DMS153 (cell line): ENCODE measurements around the gene THSD7A.
A peak's percentile ranks its signal among the peaks of the same experiment; 100 is the strongest.

ENCODE experiments used
- DNase-seq: peaks from one replicate; lab custom pipeline; 2025; lab: John Stamatoyannopoulos, UW

THSD7A gene

GRCh38 chr7:11703829-11704228, 128.2 kb downstream of the THSD7A start:
- DNase-seq, result no peak

DNA sequence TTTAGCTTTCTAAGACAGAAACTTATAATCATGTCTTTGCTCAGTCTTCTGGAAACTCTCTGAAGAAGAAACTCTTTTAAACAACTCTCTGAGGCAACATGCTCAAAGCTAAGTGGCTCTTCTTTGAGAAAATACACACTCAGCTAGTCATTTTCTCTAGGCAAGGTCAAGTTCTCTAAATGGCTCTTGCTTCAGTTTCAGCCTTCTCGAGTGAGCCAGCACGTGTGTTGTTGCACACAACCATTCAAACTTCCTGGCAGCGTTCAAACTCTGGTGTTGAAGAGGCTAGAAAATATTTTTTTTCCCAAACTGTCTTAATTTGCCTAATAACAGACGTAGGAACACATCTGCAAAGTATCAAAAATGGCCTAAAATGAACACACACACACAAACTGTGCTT, 129.1 kb downstream of the THSD7A start:
- no peak for DNase-seq

DNA sequence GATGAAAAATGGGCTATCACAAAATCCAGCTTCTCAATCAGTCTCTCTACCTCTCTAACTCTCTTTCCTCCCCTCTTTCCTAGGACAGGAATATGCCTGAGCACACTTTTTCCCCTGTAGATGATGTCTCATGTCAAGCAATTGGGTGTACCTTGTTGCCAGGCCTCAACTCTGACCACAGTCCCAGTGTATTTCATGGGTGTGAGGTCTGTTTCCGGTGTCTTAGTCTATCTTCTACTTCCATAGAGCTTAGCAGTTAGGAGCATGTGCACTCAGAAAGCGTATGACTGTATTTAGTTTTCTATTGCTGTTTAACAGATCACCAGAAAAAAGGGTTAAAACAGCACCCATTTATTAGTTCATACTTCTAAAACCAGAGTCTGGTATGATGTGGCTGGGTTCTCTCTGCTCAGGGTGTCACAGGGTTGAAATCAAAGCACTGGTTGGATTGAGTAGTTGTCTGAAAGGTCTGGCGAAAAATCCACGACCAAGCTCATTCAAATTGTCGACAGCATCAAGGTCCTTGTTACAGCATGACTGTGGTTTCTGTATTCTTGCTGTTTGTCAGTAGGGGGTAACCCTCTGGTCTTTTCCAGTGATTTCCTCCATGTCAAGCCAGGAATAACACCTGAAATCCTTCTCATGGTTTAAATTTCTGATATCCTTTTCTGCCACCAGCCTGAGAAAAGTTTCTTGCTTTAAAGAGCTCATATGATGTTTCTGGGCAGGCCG, 130.0 kb downstream of the THSD7A start:
- no peak for DNase-seq

- DNase-seq, result no peak
Observed at GRCh38 chr7:11699666-11700065, 132.3 kb downstream of the THSD7A start.

DNA sequence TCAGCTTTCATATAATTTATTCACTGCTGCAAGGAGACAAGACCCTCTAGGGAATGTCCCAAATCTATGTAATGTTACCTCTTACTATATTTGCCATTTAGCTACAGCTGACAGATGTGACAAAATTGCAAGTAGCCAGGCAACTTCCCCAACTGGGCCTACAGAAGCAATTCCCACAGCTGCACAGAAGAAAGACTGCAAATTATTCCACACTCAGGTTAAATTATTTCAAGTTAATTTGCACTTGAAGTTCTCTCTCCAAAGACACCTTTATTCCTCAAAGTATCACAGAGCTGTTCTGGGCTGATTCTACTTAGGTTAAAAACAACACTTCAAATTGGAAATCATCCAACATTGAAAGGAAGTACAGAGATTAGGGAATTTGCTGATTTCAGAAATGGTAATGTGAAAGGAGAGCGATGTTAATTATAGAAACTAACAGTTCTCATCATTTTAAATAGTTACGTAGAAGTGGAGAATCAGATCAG, 133.6 kb downstream of the THSD7A start:
- DNase-seq, result no peak

GRCh38 chr7:11690395-11690794, 141.6 kb downstream of the THSD7A start:
- no peak for DNase-seq

GRCh38 chr7:11689096-11689495, 142.9 kb downstream of the THSD7A start:
- no peak for DNase-seq

DNA sequence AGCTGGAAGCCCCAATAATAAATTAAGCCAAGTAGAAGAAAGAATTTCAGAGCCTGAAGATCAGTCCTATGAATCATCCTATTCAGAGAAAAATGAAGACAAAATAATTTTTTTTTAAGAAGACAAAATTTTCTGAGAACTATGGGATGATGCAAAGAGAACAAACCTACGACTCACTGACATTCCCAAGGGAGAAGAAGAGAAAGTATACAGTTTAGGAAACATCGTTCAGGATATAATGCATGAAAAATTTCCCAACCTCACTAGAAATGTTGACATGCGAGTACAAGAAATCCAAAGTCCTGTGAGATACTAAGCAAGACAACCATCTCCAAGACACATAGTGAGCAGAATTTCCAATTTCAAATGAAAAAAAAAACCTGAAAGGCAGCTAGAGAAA, 150.5 kb downstream of the THSD7A start:
- no peak for DNase-seq

DNA sequence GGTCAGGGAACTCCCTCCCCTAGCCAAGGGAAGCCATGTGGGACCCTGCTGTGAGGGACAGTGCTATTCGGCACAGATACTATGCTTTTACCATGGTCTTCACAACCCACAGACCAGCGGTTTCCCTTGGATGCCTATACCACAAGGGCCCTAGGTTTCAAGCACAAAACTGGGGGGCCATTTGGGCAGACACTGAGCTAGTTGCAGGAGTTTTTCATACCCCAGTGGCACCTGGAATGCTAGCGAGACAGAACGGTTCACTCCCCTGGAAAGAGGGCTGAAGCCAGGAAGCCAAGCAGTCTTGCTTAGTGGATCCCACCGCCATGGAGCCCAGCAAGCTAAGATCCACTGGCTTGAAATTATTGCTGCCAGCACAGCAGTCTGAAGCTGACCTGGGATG, 156.8 kb downstream of the THSD7A start:
- no peak for DNase-seq

DNA sequence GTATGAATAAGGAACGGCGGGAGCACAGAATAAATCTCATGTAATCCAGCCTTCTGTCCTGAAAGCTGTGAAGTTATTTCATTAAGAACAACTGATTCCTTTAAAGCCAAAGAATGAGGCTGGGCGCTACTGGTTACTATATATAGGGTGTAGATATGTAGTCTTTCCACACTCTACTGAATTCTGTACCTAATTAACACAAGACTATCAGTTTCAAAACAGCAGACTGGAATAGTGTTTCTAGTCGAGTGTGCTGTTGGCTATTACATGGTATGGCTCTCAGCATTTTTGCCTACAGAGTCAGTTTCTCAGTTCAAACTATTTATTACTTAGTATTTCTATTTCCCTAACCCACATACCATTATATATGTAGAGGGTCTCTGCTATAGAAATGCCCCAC, 163.3 kb downstream of the THSD7A start:
- no peak for DNase-seq

- DNase-seq, result peak; percentile 43
Observed at GRCh38 chr7:11667810-11668185, 164.2 kb downstream of the THSD7A start.

GRCh38 chr7:11667071-11667809, 164.8 kb downstream of the THSD7A start:
- no peak for DNase-seq

GRCh38 chr7:11665357-11665756, 166.6 kb downstream of the THSD7A start:
- DNase-seq, result peak; percentile 75

DNA sequence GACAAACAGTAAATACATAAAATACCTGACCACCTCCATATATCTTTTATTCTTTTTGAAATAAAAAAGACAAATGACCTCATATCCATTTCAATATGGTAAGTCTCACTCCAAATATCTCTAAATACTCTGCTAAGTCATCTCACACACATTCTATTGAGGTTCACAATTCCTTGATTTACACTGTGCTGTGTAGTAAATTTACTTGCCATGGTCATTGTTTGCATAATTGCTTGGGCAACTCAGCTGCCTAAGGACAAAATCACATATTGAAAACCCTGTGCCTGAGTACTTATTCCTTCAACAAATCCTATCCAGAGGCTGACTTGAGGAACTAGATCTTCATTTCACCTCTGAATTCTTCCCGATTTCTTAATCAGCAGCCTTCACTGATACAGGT, 176.4 kb downstream of the THSD7A start:
- no peak for DNase-seq

GRCh38 chr7:11655163-11655562, 176.8 kb downstream of the THSD7A start:
- no peak for DNase-seq

DNA sequence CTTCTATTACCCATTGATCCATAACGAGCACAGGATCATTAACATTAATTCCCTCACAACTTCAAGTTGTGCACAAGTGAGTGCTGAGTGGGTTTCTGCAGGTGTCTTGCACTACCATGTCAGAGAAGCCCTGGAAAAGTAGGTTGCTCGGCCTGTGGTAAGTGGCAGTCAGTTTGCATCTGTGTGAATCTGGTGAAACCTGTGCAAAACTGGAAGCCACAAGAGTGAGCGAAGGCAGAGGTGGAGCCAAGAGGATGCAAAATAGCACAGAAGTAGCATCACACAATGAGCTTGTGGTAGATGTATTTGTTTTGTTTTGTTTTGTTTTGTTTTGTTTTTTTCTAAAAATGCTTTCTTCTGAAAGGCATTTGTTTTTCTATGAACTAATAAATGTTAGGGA, 181.5 kb downstream of the THSD7A start:
- no peak for DNase-seq

DNA sequence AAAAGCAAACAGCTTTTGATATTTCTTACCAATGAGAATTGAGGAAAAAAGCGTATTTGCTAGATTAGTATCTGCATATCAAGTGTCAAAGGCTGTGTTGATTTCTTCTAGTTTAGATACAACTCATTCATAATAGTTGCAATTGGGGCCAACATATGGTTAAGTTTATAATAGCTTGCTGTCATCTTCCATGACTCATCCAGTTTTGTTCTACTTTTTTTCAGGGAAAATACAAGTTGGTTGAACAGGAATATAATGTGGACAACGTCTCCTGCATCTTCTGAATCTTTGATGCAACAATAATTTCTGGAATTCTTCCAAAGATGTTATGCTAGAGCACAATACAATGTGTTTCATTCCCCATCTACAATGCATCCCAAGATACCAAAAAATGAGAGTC, 182.0 kb downstream of the THSD7A start:
- no peak for DNase-seq

DNA sequence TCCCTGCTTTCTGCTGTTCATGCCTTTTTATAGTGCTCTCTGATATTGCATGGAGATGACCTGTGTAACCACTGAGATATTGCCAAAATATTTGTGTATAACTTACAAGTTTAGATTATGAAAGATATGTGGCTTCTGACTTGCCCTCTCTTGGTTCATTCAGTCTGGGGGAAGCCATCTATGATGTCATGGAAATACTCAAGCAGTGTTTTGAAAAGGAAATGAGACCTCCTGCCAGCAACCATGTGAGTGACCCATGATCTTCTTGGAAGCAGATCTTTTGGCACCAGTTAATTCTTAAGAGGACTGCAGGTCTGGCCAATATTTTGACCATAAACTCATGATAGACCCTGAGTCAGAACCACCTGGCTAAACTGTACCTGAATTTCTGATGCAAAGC, 183.0 kb downstream of the THSD7A start:
- DNase-seq, result no peak

- DNase-seq, result no peak
Observed at GRCh38 chr7:11648101-11648500, 183.9 kb downstream of the THSD7A start.

DNA sequence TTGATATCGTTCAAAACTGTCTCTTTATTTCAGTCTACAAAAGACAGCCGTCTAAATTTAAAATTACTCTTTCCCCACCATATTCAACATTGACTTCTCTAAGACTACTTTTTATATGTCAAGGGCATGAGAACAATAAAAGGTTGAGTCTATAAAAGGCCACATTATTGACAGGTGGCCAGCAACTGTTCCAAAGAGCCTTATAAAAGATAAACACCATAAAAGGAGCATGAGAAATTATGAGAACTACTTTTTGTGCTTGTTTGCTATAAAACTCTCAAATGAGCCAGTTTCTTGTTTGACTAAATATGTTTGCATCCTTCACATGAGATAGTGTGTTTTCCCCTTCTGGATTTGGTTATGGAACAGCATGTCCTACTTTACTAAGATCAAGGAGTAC, 189.2 kb downstream of the THSD7A start:
- DNase-seq, result peak; percentile 42

DNA sequence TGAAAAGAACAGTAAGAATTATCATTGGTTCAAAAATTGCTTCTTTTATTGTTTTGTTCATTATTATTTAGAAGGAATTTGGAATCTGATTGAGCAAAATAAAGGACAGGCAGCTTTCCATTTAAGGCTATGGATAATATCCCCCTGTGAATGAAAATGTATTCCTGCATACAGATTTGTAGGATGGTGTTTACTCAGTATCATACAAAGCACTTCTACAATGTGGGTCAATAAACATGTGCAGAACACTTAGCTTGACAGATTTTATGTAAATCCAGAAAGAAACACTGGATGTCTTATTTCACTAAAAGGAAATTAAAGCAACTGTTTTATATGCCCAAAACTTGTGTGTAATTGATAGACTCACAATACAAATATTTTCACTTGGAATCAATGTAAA, 189.7 kb downstream of the THSD7A start:
- peak; percentile 42 for DNase-seq

- peak; percentile 35 for DNase-seq
Observed at GRCh38 chr7:11638011-11638774, 193.8 kb downstream of the THSD7A start.

DNA sequence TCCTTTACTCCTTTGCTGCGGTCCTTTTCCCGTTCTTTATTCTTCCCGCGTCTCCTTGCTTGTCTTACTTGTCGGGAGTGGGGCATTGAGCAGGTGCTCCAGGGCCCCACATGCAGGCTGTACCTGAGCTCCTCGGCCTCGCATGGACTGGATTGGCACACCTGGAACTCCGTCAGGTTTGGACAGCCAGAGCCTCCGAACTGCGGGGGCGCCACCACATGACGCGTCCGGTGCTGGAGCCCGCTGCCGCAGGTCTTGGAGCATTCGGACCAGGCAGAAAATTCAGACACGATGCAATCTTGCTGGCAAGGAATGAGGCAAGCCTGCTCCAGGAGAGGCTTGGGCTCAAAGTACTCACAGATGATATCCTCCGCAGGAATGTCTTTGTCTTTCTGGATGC, 195.7 kb downstream of the THSD7A start:
- no peak for DNase-seq
